IMR-90 (cell line): ENCODE results near the gene SREBF2. TPM values are rescaled to one million over a fixed set of nuclear protein-coding genes. Genes with fewer than 3 reads are reported as not detected.

Source experiments
- ATAC-seq: fragments of 200-7000 bp; cut with Tn5 transposase; 2 replicates; pipeline ENCODE4 v1.9.1; 2020; ENCODE audit warnings: low read depth, mild to moderate bottlenecking, moderate library complexity
- BruUV-seq: library from RNA; stranded (reverse); fragments of 400-500 nt; replicated peaks from 2 replicates; lab custom pipeline; 2021; lab: Mats Ljungman, UMichigan
- CTCF ChIA-PET: fragments of 300-600 bp; formaldehyde crosslinking; extraction: SDS; loops from one replicate; lab custom pipeline; 2021; ENCODE audit warnings: antibody characterized with exemption; lab: Yijun Ruan, JAX
- POLR2A ChIA-PET: fragments of 300-600 bp; sonication (Branson Sonifier 250); formaldehyde crosslinking; loops from one replicate; lab custom pipeline; 2022; ENCODE audit warnings: antibody characterized with exemption; ENCODE audit not compliant: unreplicated experiment; lab: Charles Lee
- DNase-seq: peaks from one replicate; pipeline ENCODE4 v3.0.0; 2013
- H2AFZ ChIP-seq: replicated peaks from 2 replicates; pipeline ENCODE3; 2013; ENCODE audit warnings: low read length, mild to moderate bottlenecking; ENCODE audit not compliant: poor library complexity
- H2AK5ac ChIP-seq: 2 replicates; pipeline ENCODE4 v1.6.1; 2013; ENCODE audit warnings: low read depth, low read length, inconsistent platforms
- H2AK9ac ChIP-seq: replicated peaks from 2 replicates; pipeline ENCODE3; 2013; ENCODE audit warnings: mild to moderate bottlenecking, low read depth, low read length, moderate library complexity; ENCODE audit not compliant: poor library complexity
- H2BK120ac ChIP-seq: 2 replicates; pipeline ENCODE4 v1.6.1; 2013; ENCODE audit warnings: low read depth, low read length, inconsistent platforms
- H2BK15ac ChIP-seq: 3 replicates; pipeline ENCODE4 v1.6.1; 2013; ENCODE audit warnings: low read depth, low read length, inconsistent platforms
- H2BK20ac ChIP-seq: 2 replicates; pipeline ENCODE4 v1.6.1; 2013; ENCODE audit warnings: low read depth, mild to moderate bottlenecking, inconsistent platforms, low read length, moderate library complexity
- H2BK5ac ChIP-seq: 2 replicates; pipeline ENCODE4 v1.6.1; 2013; ENCODE audit warnings: mild to moderate bottlenecking, low read depth, low read length, inconsistent platforms; ENCODE audit not compliant: poor library complexity, severe bottlenecking
- H3K14ac ChIP-seq: replicated peaks from 2 replicates; pipeline ENCODE4 v1.6.1; 2013; ENCODE audit warnings: low read depth, low read length, inconsistent platforms
- H3K18ac ChIP-seq: 2 replicates; pipeline ENCODE4 v1.6.1; 2013; ENCODE audit warnings: low read depth, low read length, control low read depth
- H3K23ac ChIP-seq: 2 replicates; pipeline ENCODE4 v1.6.1; 2013; ENCODE audit warnings: low read depth, low read length, inconsistent platforms
- H3K27ac ChIP-seq: 2 replicates; pipeline ENCODE4 v1.5.1; 2013; ENCODE audit warnings: mild to moderate bottlenecking, control low read depth, low read length; ENCODE audit not compliant: insufficient read depth
- H3K27me3 ChIP-seq: 2 replicates; pipeline ENCODE4 v1.6.1; 2013; ENCODE audit warnings: low read length; ENCODE audit not compliant: control insufficient read depth, insufficient read depth
- H3K36me3 ChIP-seq: 2 replicates; pipeline ENCODE4 v1.6.1; 2013; ENCODE audit warnings: low read length, mixed read lengths; ENCODE audit not compliant: control insufficient read depth, insufficient read depth
- H3K4ac ChIP-seq: 2 replicates; pipeline ENCODE4 v1.6.1; 2013; ENCODE audit warnings: low read depth, low read length, inconsistent platforms
- H3K4me1 ChIP-seq: 2 replicates; pipeline ENCODE4 v1.6.1; 2013; ENCODE audit warnings: low read length, mixed read lengths; ENCODE audit not compliant: control insufficient read depth, insufficient read depth
- H3K4me2 ChIP-seq: 2 replicates; pipeline ENCODE4 v1.6.1; 2013; ENCODE audit warnings: low read depth, mild to moderate bottlenecking, control low read depth, low read length, moderate library complexity
- H3K4me3 ChIP-seq: 2 replicates; pipeline ENCODE4 v1.5.1; 2013; ENCODE audit warnings: low read depth, mild to moderate bottlenecking, control low read depth, low read length, moderate library complexity; ENCODE audit not compliant: insufficient read depth
- H3K56ac ChIP-seq: 2 replicates; pipeline ENCODE4 v1.6.1; 2013; ENCODE audit warnings: low read length, inconsistent platforms; ENCODE audit not compliant: insufficient read depth; ENCODE audit errors: extremely low read depth
- H3K79me1 ChIP-seq, 2 experiments: 2 replicates each; pipeline ENCODE4 v1.6.1; 2013; ENCODE audit warnings: low read length in 2 of 2, inconsistent platforms in 1 of 2, low read depth in 1 of 2
- H3K9ac ChIP-seq: 2 replicates; pipeline ENCODE4 v1.6.1; 2013; ENCODE audit warnings: low read depth, low read length, control low read depth
- H3K9me1 ChIP-seq: 2 replicates; pipeline ENCODE4 v1.6.1; 2013; ENCODE audit warnings: low read length, inconsistent platforms; ENCODE audit not compliant: insufficient read depth
- H3K9me3 ChIP-seq: 2 replicates; pipeline ENCODE4 v1.6.1; 2013; ENCODE audit warnings: low read length; ENCODE audit not compliant: control insufficient read depth, insufficient read depth
- H4K20me1 ChIP-seq: 2 replicates; pipeline ENCODE4 v1.6.1; 2013; ENCODE audit warnings: low read length, inconsistent platforms; ENCODE audit not compliant: insufficient read depth
- H4K5ac ChIP-seq: 2 replicates; pipeline ENCODE4 v1.6.1; 2013; ENCODE audit warnings: mild to moderate bottlenecking, low read depth, low read length, control low read depth
- H4K8ac ChIP-seq, 2 experiments: 2 replicates each; pipeline ENCODE4 v1.6.1; 2013; ENCODE audit warnings: low read depth in 2 of 2, low read length in 2 of 2, control low read depth in 1 of 2, inconsistent platforms in 1 of 2
- H4K91ac ChIP-seq: 2 replicates; pipeline ENCODE4 v1.6.1; 2013; ENCODE audit warnings: low read depth, low read length, inconsistent platforms; ENCODE audit not compliant: insufficient read depth
- BHLHE40 ChIP-seq: fragments of 150-350 bp; IDR thresholded peaks from 2 replicates; pipeline ENCODE4 v1.6.1; 2016; ENCODE audit warnings: mild to moderate bottlenecking, low read depth, low read length
- NFE2L2 ChIP-seq: fragments of 150-350 bp; IDR thresholded peaks from 2 replicates; pipeline ENCODE4 v1.6.1; 2016; ENCODE audit warnings: low read depth, mild to moderate bottlenecking, low read length
- RCOR1 ChIP-seq: IDR thresholded peaks from 2 replicates; pipeline ENCODE4 v1.6.1; 2012; ENCODE audit warnings: mild to moderate bottlenecking, low read length, improper control_type of control experiment; ENCODE audit not compliant: insufficient replicate concordance
- SMC3 ChIP-seq: fragments of 150-350 bp; IDR thresholded peaks from 2 replicates; pipeline ENCODE4 v1.6.1; 2016; ENCODE audit warnings: low read depth, mild to moderate bottlenecking, antibody characterized with exemption, low read length, moderate library complexity
- USF2 ChIP-seq: fragments of 150-350 bp; IDR thresholded peaks from 2 replicates; pipeline ENCODE4 v1.6.1; 2017; ENCODE audit warnings: mild to moderate bottlenecking, antibody characterized with exemption, low read length, low read depth
- WGBS, 2 experiments: methylation state at CpG; one replicate each; pipeline versions ENCODE4 v1.1.5 to v1.1.7; 2013; ENCODE audit warnings: missing lambda C conversion rate in 2 of 2; ENCODE audit not compliant: insufficient read length in 1 of 2; ENCODE audit errors: extremely low coverage in 2 of 2; 5-methylcytosine and 5-hydroxymethylcytosine counted together
- dilution Hi-C: fragments of 300-500 bp; cut with HindIII; formaldehyde crosslinking; loops from one replicate; pipeline ENCODE4 v1.14.3; 2018; ENCODE audit warnings: low sequenced_read_pairs; ENCODE audit not compliant: unreplicated experiment
- in situ Hi-C: fragments of 300-500 bp; cut with MboI; formaldehyde crosslinking; loops from 3 replicates; pipeline ENCODE4 v1.14.3; 2019; ENCODE audit warnings: low sequenced_read_pairs, inconsistent platforms, mixed read lengths
- intact Hi-C: fragments of 100-400 bp; cut with micrococcal nuclease; formaldehyde crosslinking; loops from 2 replicates; pipeline ENCODE4 v1.10.0; 2022
- polyA plus RNA-seq, 3 experiments: library from polyadenylated mRNA; depleted of rRNA; stranded (reverse); fragments of >200 nt; gene quantifications; 2 replicates each; pipeline ENCODE4 v1.2.3, GENCODE V29; 2012; ENCODE audit warnings: low replicate concordance in 1 of 3
- total RNA-seq: library from RNA; depleted of rRNA; stranded (reverse); fragments of >200 nt; gene quantifications from 2 replicates; pipeline ENCODE4 v1.2.3, GENCODE V29; 2012

Gene SREBF2
- total and polyA plus RNA-seq, 2 of the 4 experiments (the other 2 are of a cell fraction): 8.1 to 47.4 TPM

- H4K5ac ChIP-seq: no peak overlapping the region; the same call in 1 of the 2 replicates
- no peak overlapping the region for H4K91ac ChIP-seq
- dilution Hi-C loops (no loop called here), in situ Hi-C loops (no loop called here), intact Hi-C loops (no loop called here)
- ChIA-PET POLR2A (no interaction called here), CTCF (no interaction called here)
- ATAC-seq (no peak), DNase-seq (no peak)
- H4K8ac ChIP-seq: no peak overlapping the region
- H3K4me3 ChIP-seq: no peak overlapping the region
- no peak overlapping the region for H3K14ac ChIP-seq
- TF ChIP-seq USF2 (no peak), NFE2L2 (no peak), RCOR1 (no peak), BHLHE40 (no peak), SMC3 (no peak)
- peaks cover 16% of the 10 kb centered on the region for H3K4me1 ChIP-seq
- peaks cover 20% of the 10 kb centered on the region for H3K9me1 ChIP-seq
- no peak overlapping the region; the same call in 1 of the 2 replicates for H2AK5ac ChIP-seq
- H3K4ac ChIP-seq: no peak overlapping the region
- no peak overlapping the region for H2BK5ac ChIP-seq
- no peak overlapping the region for H3K27ac ChIP-seq
- H3K56ac ChIP-seq: no peak overlapping the region
- peaks cover 9% of the 10 kb centered on the region for H3K36me3 ChIP-seq
- H3K9me3 ChIP-seq: no peaks in the 10 kb centered on the region
- no peak overlapping the region for H3K18ac ChIP-seq
- H3K79me1 ChIP-seq: peaks cover 7 to 48% of the 10 kb centered on the region in 2 experiments; a peak in 3 of 4 replicates
- WGBS, 2 experiments: 100% methylated on average over 1 of the region's 2 CpGs; no CpG with 5 or more reads in 1 of the 2 experiments
- H3K4me2 ChIP-seq: no peak overlapping the region
- no peak overlapping the region for H2BK20ac ChIP-seq
- H3K23ac ChIP-seq: no peak overlapping the region
- peaks cover 19% of the 10 kb centered on the region; the same call in 1 of the 2 replicates for H4K20me1 ChIP-seq
- H2BK15ac ChIP-seq: no peak overlapping the region
- BruUV-seq: no TSS peak
- H3K9ac ChIP-seq: no peak overlapping the region
- H2AFZ ChIP-seq: no peak overlapping the region
- no peaks in the 10 kb centered on the region for H3K27me3 ChIP-seq
- no peak overlapping the region for H2AK9ac ChIP-seq
- H2BK120ac ChIP-seq: no peak overlapping the region
Measured at GRCh38 chr22:41863472-41863871, 30.6 kb downstream of the SREBF2 start.
